ENCODE results near the gene MYL7. TPM values are rescaled to one million over a fixed set of nuclear protein-coding genes. Genes with fewer than 3 reads are reported as not detected.

Gene MYL7
- total RNA-seq, 1 donor from 2014 or later: 21.4 TPM

- H3K27ac ChIP-seq (ENCODE audit: low read depth, low read length): no peak overlapping the region
- H3K27me3 ChIP-seq (ENCODE audit: control insufficient read depth in 3 of 3, insufficient read depth in 3 of 3, low read length in 3 of 3): no peaks in the 10 kb centered on the region
- H3K9me3 ChIP-seq (ENCODE audit: control insufficient read depth in 3 of 3, low read length in 3 of 3): no peaks in the 10 kb centered on the region
- peaks cover 8 to 23% (median 20%) of the 10 kb centered on the region in 3 donors for H3K4me1 ChIP-seq (ENCODE audit: control insufficient read depth in 3 of 3, insufficient read depth in 3 of 3, low read length in 3 of 3)
- H3K9ac ChIP-seq (ENCODE audit: low read depth in 1 of 3, low read length in 3 of 3): no peak overlapping the region
- no peak overlapping the region for H3K4me3 ChIP-seq (ENCODE audit: low read length in 3 of 3)
- no peaks in the 10 kb centered on the region for H3K36me3 ChIP-seq (ENCODE audit: control insufficient read depth in 3 of 3, insufficient read depth in 3 of 3, low read length in 3 of 3)
Observed at GRCh38 chr7:44158096-44158872, 17.2 kb upstream of the MYL7 start.

- Histone ChIP-seq H3K9ac (ENCODE audit: low read depth in 1 of 3, low read length in 3 of 3) (no peak overlapping the region), H3K27me3 (ENCODE audit: control insufficient read depth in 3 of 3, insufficient read depth in 3 of 3, low read length in 3 of 3) (no peaks in the 10 kb centered on the region), H3K27ac (ENCODE audit: low read depth, low read length) (no peak overlapping the region), H3K36me3 (ENCODE audit: control insufficient read depth in 3 of 3, insufficient read depth in 3 of 3, low read length in 3 of 3) (no peaks in the 10 kb centered on the region), H3K4me1 (ENCODE audit: control insufficient read depth in 3 of 3, insufficient read depth in 3 of 3, low read length in 3 of 3) (peaks cover 8 to 23% (median 20%) of the 10 kb centered on the region in 3 donors), H3K4me3 (ENCODE audit: low read length in 3 of 3) (no peak overlapping the region), H3K9me3 (ENCODE audit: control insufficient read depth in 3 of 3, low read length in 3 of 3) (no peaks in the 10 kb centered on the region)
Observed at GRCh38 chr7:44157116-44158080, 16.3 kb upstream of the MYL7 start.

- peaks cover 0 to 2% (median 0%) of the 10 kb centered on the region in 3 donors for H3K27me3 ChIP-seq (ENCODE audit: control insufficient read depth in 3 of 3, insufficient read depth in 3 of 3, low read length in 3 of 3)
Observed at GRCh38 chr7:44156453-44157010, 15.4 kb upstream of the MYL7 start.

GRCh38 chr7:44155191-44156185 lies 14.4 kb upstream of the MYL7 start:
- peaks cover 0 to 2% (median 0%) of the 10 kb centered on the region in 3 donors for H3K27me3 ChIP-seq (ENCODE audit: control insufficient read depth in 3 of 3, insufficient read depth in 3 of 3, low read length in 3 of 3)
- H3K36me3 ChIP-seq (ENCODE audit: control insufficient read depth in 3 of 3, insufficient read depth in 3 of 3, low read length in 3 of 3): no peaks in the 10 kb centered on the region
- H3K9me3 ChIP-seq (ENCODE audit: control insufficient read depth in 3 of 3, low read length in 3 of 3): no peaks in the 10 kb centered on the region
- no peak overlapping the region for H3K9ac ChIP-seq (ENCODE audit: low read depth in 1 of 3, low read length in 3 of 3)
- no peak overlapping the region for H3K4me3 ChIP-seq (ENCODE audit: low read length in 3 of 3)
- H3K27ac ChIP-seq (ENCODE audit: low read depth, low read length): no peak overlapping the region
- peaks cover 8 to 25% (median 20%) of the 10 kb centered on the region in 3 donors for H3K4me1 ChIP-seq (ENCODE audit: control insufficient read depth in 3 of 3, insufficient read depth in 3 of 3, low read length in 3 of 3)

More at GRCh38 chr7:44156453-44157010, 15.4 kb upstream of the MYL7 start:
- no peaks in the 10 kb centered on the region for H3K36me3 ChIP-seq (ENCODE audit: control insufficient read depth in 3 of 3, insufficient read depth in 3 of 3, low read length in 3 of 3)
- H3K4me3 ChIP-seq (ENCODE audit: low read length in 3 of 3): no peak overlapping the region
- no peak overlapping the region for H3K9ac ChIP-seq (ENCODE audit: low read depth in 1 of 3, low read length in 3 of 3)
- H3K9me3 ChIP-seq (ENCODE audit: control insufficient read depth in 3 of 3, low read length in 3 of 3): no peaks in the 10 kb centered on the region
- peaks cover 8 to 23% (median 20%) of the 10 kb centered on the region in 3 donors for H3K4me1 ChIP-seq (ENCODE audit: control insufficient read depth in 3 of 3, insufficient read depth in 3 of 3, low read length in 3 of 3)
- no peak overlapping the region for H3K27ac ChIP-seq (ENCODE audit: low read depth, low read length)

- H3K9ac ChIP-seq (ENCODE audit: low read depth in 1 of 3, low read length in 3 of 3): no peak overlapping the region
- no peaks in the 10 kb centered on the region for H3K36me3 ChIP-seq (ENCODE audit: control insufficient read depth in 3 of 3, insufficient read depth in 3 of 3, low read length in 3 of 3)
- no peak overlapping the region for H3K4me3 ChIP-seq (ENCODE audit: low read length in 3 of 3)
- H3K27ac ChIP-seq (ENCODE audit: low read depth, low read length): no peak overlapping the region
- no peaks in the 10 kb centered on the region for H3K9me3 ChIP-seq (ENCODE audit: control insufficient read depth in 3 of 3, low read length in 3 of 3)
- H3K4me1 ChIP-seq (ENCODE audit: control insufficient read depth in 3 of 3, insufficient read depth in 3 of 3, low read length in 3 of 3): peaks cover 6 to 24% (median 19%) of the 10 kb centered on the region in 3 donors
- peaks cover 0 to 2% (median 0%) of the 10 kb centered on the region in 3 donors for H3K27me3 ChIP-seq (ENCODE audit: control insufficient read depth in 3 of 3, insufficient read depth in 3 of 3, low read length in 3 of 3)
Observed at GRCh38 chr7:44154703-44155102, 13.6 kb upstream of the MYL7 start.

- peaks cover 0 to 2% (median 0%) of the 10 kb centered on the region in 3 donors for H3K27me3 ChIP-seq (ENCODE audit: control insufficient read depth in 3 of 3, insufficient read depth in 3 of 3, low read length in 3 of 3)
- H3K27ac ChIP-seq (ENCODE audit: low read depth, low read length): no peak overlapping the region
- H3K9ac ChIP-seq (ENCODE audit: low read depth in 1 of 3, low read length in 3 of 3): no peak overlapping the region
- H3K4me3 ChIP-seq (ENCODE audit: low read length in 3 of 3): no peak overlapping the region
- H3K4me1 ChIP-seq (ENCODE audit: control insufficient read depth in 3 of 3, insufficient read depth in 3 of 3, low read length in 3 of 3): peaks cover 0 to 17% (median 11%) of the 10 kb centered on the region in 3 donors
- no peaks in the 10 kb centered on the region for H3K9me3 ChIP-seq (ENCODE audit: control insufficient read depth in 3 of 3, low read length in 3 of 3)
- no peaks in the 10 kb centered on the region for H3K36me3 ChIP-seq (ENCODE audit: control insufficient read depth in 3 of 3, insufficient read depth in 3 of 3, low read length in 3 of 3)
Observed at GRCh38 chr7:44153948-44154335, 12.8 kb upstream of the MYL7 start.

GRCh38 chr7:44152971-44153947 lies 12.1 kb upstream of the MYL7 start:
- Histone ChIP-seq H3K27ac (ENCODE audit: low read depth, low read length) (no peak overlapping the region), H3K27me3 (ENCODE audit: control insufficient read depth in 3 of 3, insufficient read depth in 3 of 3, low read length in 3 of 3) (peaks cover 0 to 2% (median 0%) of the 10 kb centered on the region in 3 donors), H3K9me3 (ENCODE audit: control insufficient read depth in 3 of 3, low read length in 3 of 3) (no peaks in the 10 kb centered on the region), H3K4me1 (ENCODE audit: control insufficient read depth in 3 of 3, insufficient read depth in 3 of 3, low read length in 3 of 3) (peaks cover 0 to 10% (median 4%) of the 10 kb centered on the region in 3 donors), H3K9ac (ENCODE audit: low read depth in 1 of 3, low read length in 3 of 3) (no peak overlapping the region), H3K4me3 (ENCODE audit: low read length in 3 of 3) (no peak overlapping the region), H3K36me3 (ENCODE audit: control insufficient read depth in 3 of 3, insufficient read depth in 3 of 3, low read length in 3 of 3) (no peaks in the 10 kb centered on the region)

- H3K36me3 ChIP-seq (ENCODE audit: control insufficient read depth in 3 of 3, insufficient read depth in 3 of 3, low read length in 3 of 3): no peaks in the 10 kb centered on the region
- no peak overlapping the region for H3K27ac ChIP-seq (ENCODE audit: low read depth, low read length)
- H3K9me3 ChIP-seq (ENCODE audit: control insufficient read depth in 3 of 3, low read length in 3 of 3): no peaks in the 10 kb centered on the region
- no peak overlapping the region for H3K9ac ChIP-seq (ENCODE audit: low read depth in 1 of 3, low read length in 3 of 3)
- H3K27me3 ChIP-seq (ENCODE audit: control insufficient read depth in 3 of 3, insufficient read depth in 3 of 3, low read length in 3 of 3): peaks cover 0 to 8% (median 7%) of the 10 kb centered on the region in 3 donors
- peaks cover 0 to 6% (median 3%) of the 10 kb centered on the region in 3 donors for H3K4me1 ChIP-seq (ENCODE audit: control insufficient read depth in 3 of 3, insufficient read depth in 3 of 3, low read length in 3 of 3)
- no peak overlapping the region for H3K4me3 ChIP-seq (ENCODE audit: low read length in 3 of 3)
Observed at GRCh38 chr7:44151956-44152355, 10.8 kb upstream of the MYL7 start.

Measured in skeletal muscle tissue (tissue), 4 donors.